SU-DHL-6 (cell line): ENCODE results near the gene ANXA2R.

Experiments
- H2AFZ ChIP-seq: fragments of 200-600 bp; sonication (generic); 2 replicates; pipeline ENCODE4 v1.6.1; 2014; ENCODE audit warnings: low read depth, mild to moderate bottlenecking, moderate library complexity, mixed read lengths, antibody characterized with exemption, low read length; ENCODE audit not compliant: severe bottlenecking
- H3F3A ChIP-seq: fragments of 200-600 bp; shearing (Covaris generic); 2 replicates; pipeline ENCODE4 v1.6.0; 2016; ENCODE audit warnings: antibody characterized with exemption, mild to moderate bottlenecking; ENCODE audit not compliant: insufficient read depth
- H3K27ac ChIP-seq: fragments of 200-600 bp; sonication (generic); 2 replicates; pipeline ENCODE4 v1.5.1; 2016; ENCODE audit warnings: low read depth, mild to moderate bottlenecking, low read length, moderate library complexity, mixed read lengths
- H3K27me3 ChIP-seq: fragments of 200-600 bp; sonication (generic), shearing (Covaris generic); 2 replicates; pipeline ENCODE4 v1.6.0; 2014; ENCODE audit warnings: mild to moderate bottlenecking, low read length
- H3K36me3 ChIP-seq: fragments of 200-600 bp; sonication (generic); 2 replicates; pipeline ENCODE4 v1.6.1; 2014; ENCODE audit warnings: mild to moderate bottlenecking, low read length, mixed read lengths
- H3K4me2 ChIP-seq: fragments of 300-600, 200-600 bp; shearing (Covaris generic), sonication (generic); 2 replicates; pipeline ENCODE4 v1.6.0; 2014; ENCODE audit warnings: low read length, low read depth, mild to moderate bottlenecking; ENCODE audit not compliant: poor library complexity, severe bottlenecking
- H3K4me3 ChIP-seq: fragments of 200-600 bp; sonication (generic); 2 replicates; pipeline ENCODE4 v1.5.1; 2014; ENCODE audit warnings: antibody characterized with exemption, low read length, mild to moderate bottlenecking, mixed read lengths; ENCODE audit not compliant: insufficient read depth, poor library complexity, severe bottlenecking
- H3K79me2 ChIP-seq: fragments of 200-600 bp; sonication (generic); 2 replicates; pipeline ENCODE4 v1.6.1; 2014; ENCODE audit warnings: mild to moderate bottlenecking, low read length, moderate library complexity; ENCODE audit not compliant: insufficient read depth
- H3K9ac ChIP-seq: fragments of 200-600 bp; sonication (generic); 2 replicates; pipeline ENCODE4 v1.7.0; 2014; ENCODE audit warnings: mild to moderate bottlenecking, low read length
- H3K9me2 ChIP-seq: fragments of 200-600 bp; sonication (generic); replicated peaks from 2 replicates; pipeline ENCODE4 v1.6.1; 2014; ENCODE audit warnings: low read length; ENCODE audit not compliant: insufficient read depth
- H3K9me3 ChIP-seq: fragments of 200-600 bp; sonication (generic); 2 replicates; pipeline ENCODE4 v1.6.1; 2014; ENCODE audit warnings: low read length, mixed read lengths; ENCODE audit not compliant: insufficient read depth
- H4K20me1 ChIP-seq: fragments of 200-600 bp; sonication (generic); 2 replicates; pipeline ENCODE4 v1.6.1; 2014; ENCODE audit warnings: low read depth, mild to moderate bottlenecking, antibody characterized with exemption, low read length, moderate library complexity, mixed read lengths
- EZH2phosphoT487 ChIP-seq: fragments of 200-600 bp; sonication (generic), shearing (Covaris generic); conservative IDR thresholded peaks from 2 replicates; pipeline ENCODE4 v1.6.1; 2018; ENCODE audit warnings: mild to moderate bottlenecking, antibody characterized with exemption, low read length, moderate library complexity, mixed read lengths
- TF ChIP-seq, protein P1 (sequence below): fragments of 200-600 bp; sonication (generic); IDR thresholded peaks from one replicate; pipeline ENCODE4 v1.5.1; 2017; ENCODE audit warnings: antibody characterized with exemption, mild to moderate bottlenecking, low read length, moderate library complexity; ENCODE audit not compliant: insufficient read depth, poor library complexity, severe bottlenecking

The ANXA2R gene

DNA sequence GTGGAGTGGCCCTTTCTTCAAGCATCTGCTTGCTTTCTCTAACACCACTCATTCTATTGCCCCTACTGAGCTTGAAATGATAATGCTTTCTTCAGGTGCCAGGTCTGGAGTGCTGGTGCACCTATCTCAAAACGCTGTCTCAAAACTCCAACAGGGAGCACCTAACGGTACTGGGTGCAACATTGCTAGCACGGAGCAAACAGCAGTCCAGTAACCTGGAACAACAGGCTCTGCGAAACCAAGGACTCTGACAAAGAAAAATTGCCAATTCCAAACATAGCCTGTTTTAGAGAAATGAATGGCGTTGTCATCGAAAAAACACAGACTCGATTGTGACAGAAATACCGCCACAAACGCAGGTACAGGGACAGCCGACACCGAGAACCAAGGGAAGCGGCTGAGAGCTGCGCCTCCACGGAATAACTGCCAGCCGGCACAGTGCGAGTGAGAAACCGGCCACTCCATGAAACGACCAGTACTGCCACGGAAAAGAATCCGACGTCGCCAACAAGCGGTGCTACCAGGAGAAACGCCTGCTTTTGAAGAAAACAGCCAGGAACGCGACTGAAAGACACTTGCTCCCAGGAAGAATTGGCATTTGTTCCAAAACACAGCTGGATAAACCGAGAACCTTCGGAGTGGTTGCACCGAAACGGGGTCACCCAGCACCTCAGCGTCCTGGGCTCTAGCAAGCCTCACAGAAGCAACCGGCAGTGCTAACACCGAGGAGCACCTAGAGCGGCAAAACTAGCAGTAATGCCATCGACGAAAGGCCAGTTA lies 3.1 kb downstream of the ANXA2R start:
- Histone ChIP-seq H3K4me3 (no peak overlapping the region), H3F3A (peaks cover 19% of the 10 kb centered on the region), H3K27me3 (no peaks in the 10 kb centered on the region), H3K9ac (no peak overlapping the region), H3K27ac (no peak overlapping the region), H4K20me1 (no peaks in the 10 kb centered on the region), H3K79me2 (no peaks in the 10 kb centered on the region; the same call in 1 of the 2 replicates), H3K36me3 (no peaks in the 10 kb centered on the region), H3K4me2 (no peak overlapping the region), H3K9me3 (no peaks in the 10 kb centered on the region), H2AFZ (no peak overlapping the region), H3K9me2 (no peaks in the 10 kb centered on the region)
- TF ChIP-seq EZH2phosphoT487: no peak

- Histone ChIP-seq H3K4me3 (no peak overlapping the region), H3K79me2 (no peaks in the 10 kb centered on the region; the same call in 1 of the 2 replicates)
These were observed 3.7 kb downstream of the ANXA2R start for GRCh38 chr5:43036409-43036808.

DNA sequence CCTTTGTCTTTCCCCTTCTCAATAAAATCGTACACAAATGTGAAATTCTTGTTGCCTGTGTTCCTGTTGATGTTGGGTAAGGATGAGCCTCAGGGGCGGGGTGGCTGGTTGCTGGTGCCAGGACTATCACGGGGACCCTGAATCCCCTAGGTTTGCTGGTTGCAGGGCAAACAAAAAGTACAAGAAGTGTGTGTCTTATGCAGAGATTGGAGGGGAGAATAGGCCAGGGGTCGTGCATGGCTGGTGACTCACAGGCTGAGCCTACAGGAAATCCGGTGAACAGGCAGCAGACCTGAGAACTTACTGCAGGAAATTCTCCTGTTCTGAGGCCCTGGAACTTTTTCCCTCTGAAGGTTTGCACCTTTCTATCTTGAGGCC lies 5.5 kb downstream of the ANXA2R start:
- Histone ChIP-seq H3K9me3 (no peaks in the 10 kb centered on the region), H3K27me3 (no peaks in the 10 kb centered on the region), H3K36me3 (no peaks in the 10 kb centered on the region), H3K9ac (no peak overlapping the region), H3K4me3 (no peak overlapping the region), H3F3A (peaks cover 4% of the 10 kb centered on the region; the same call in 1 of the 2 replicates), H3K27ac (no peak overlapping the region), H3K4me2 (no peak overlapping the region), H3K79me2 (no peaks in the 10 kb centered on the region; the same call in 1 of the 2 replicates), H3K9me2 (no peaks in the 10 kb centered on the region), H4K20me1 (no peaks in the 10 kb centered on the region), H2AFZ (no peak overlapping the region)
- TF ChIP-seq EZH2phosphoT487: no peak
- TF ChIP-seq, protein P1, sequence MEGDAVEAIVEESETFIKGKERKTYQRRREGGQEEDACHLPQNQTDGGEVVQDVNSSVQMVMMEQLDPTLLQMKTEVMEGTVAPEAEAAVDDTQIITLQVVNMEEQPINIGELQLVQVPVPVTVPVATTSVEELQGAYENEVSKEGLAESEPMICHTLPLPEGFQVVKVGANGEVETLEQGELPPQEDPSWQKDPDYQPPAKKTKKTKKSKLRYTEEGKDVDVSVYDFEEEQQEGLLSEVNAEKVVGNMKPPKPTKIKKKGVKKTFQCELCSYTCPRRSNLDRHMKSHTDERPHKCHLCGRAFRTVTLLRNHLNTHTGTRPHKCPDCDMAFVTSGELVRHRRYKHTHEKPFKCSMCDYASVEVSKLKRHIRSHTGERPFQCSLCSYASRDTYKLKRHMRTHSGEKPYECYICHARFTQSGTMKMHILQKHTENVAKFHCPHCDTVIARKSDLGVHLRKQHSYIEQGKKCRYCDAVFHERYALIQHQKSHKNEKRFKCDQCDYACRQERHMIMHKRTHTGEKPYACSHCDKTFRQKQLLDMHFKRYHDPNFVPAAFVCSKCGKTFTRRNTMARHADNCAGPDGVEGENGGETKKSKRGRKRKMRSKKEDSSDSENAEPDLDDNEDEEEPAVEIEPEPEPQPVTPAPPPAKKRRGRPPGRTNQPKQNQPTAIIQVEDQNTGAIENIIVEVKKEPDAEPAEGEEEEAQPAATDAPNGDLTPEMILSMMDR: no peak

More at GRCh38 chr5:43036409-43036808, 3.7 kb downstream of the ANXA2R start:
- Histone ChIP-seq H3K27me3 (no peaks in the 10 kb centered on the region), H3K4me2 (no peak overlapping the region), H3K36me3 (no peaks in the 10 kb centered on the region), H3K9ac (no peak overlapping the region), H3K27ac (no peak overlapping the region), H3K9me2 (no peaks in the 10 kb centered on the region), H3K9me3 (no peaks in the 10 kb centered on the region), H3F3A (peaks cover 16% of the 10 kb centered on the region), H4K20me1 (no peaks in the 10 kb centered on the region), H2AFZ (no peak overlapping the region)
- no peak for TF ChIP-seq EZH2phosphoT487

DNA sequence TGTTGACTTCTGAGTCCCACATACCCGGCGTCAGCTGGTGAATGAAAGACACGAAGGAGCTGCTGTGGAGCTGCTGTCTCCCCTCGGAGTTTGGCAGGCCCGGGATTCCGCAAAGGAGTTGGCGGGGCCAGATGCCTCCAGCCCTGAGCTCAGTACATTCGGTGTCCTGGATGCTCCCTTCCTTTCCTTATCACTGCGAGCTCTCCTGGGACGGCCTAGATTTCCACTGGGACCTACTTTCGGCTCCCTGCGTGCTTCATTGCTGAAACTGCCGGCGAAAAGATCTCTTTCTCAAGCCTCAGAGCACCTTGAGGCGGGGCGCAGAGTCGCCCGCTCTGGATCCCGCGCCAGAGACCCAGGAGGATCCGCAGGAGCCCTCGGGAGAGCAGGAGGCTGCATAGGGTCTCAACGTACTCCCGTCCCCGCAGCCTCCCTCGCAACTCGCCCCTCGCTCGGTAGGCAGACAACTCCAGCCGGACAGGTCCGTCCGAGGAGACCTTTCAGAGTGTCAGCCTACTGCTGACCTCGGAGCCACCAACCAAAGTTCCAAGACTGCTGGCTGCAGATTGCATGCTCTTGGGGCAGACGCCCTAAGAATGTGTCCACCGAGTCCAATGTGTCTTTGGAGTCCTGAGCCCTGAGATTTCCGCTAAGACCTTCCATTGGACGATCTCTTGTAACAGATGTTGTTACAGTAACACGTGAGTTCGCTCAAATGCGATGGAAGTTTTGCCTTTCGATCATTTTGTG lies 6.1 kb downstream of the ANXA2R start:
- no peaks in the 10 kb centered on the region for H4K20me1 ChIP-seq
- H3F3A ChIP-seq: peaks cover 4% of the 10 kb centered on the region; the same call in 1 of the 2 replicates
- no peak overlapping the region for H3K27ac ChIP-seq
- no peak overlapping the region for H3K4me3 ChIP-seq
- no peaks in the 10 kb centered on the region for H3K9me3 ChIP-seq
- no peaks in the 10 kb centered on the region for H3K27me3 ChIP-seq
- TF ChIP-seq EZH2phosphoT487: no peak
- TF ChIP-seq, protein P1: no peak
- H3K9ac ChIP-seq: no peak overlapping the region
- no peak overlapping the region for H2AFZ ChIP-seq
- H3K79me2 ChIP-seq: no peaks in the 10 kb centered on the region
- H3K9me2 ChIP-seq: no peaks in the 10 kb centered on the region
- no peaks in the 10 kb centered on the region for H3K36me3 ChIP-seq
- no peak overlapping the region for H3K4me2 ChIP-seq
